Tongue (tissue), 1 donor: ENCODE results near the gene SSBP3. TPM values are rescaled to one million over a fixed set of nuclear protein-coding genes. Genes with fewer than 3 reads are reported as not detected.

Experiments
- total RNA-seq: library from RNA; depleted of rRNA; stranded (reverse); fragments of >200 nt; gene quantifications from one replicate; pipeline ENCODE4 v1.2.3, GENCODE V29; 2014

Gene SSBP3
- total RNA-seq, 1 donor from 2014 or later = 17.2 TPM

Other genes starting within 250 kb of the SSBP3 start
- 6.1 TPM for gene CYB5RL, start 206.4 kb downstream of the SSBP3 start, total RNA-seq
- 34.7 TPM for gene MRPL37, start 206.2 kb downstream of the SSBP3 start, total RNA-seq
- 18.2 TPM for gene ACOT11, start 141.8 kb upstream of the SSBP3 start, total RNA-seq
- gene FAM151A, start 217.1 kb upstream of the SSBP3 start, total RNA-seq = not detected
- 4.2 TPM for gene MROH7, start 235.4 kb upstream of the SSBP3 start, total RNA-seq